IMR-90 (cell line): ENCODE results near the gene LGALS3.

Source experiments
- CEBPB ChIP-seq: IDR thresholded peaks from 2 replicates; pipeline ENCODE4 v1.6.1; 2012; ENCODE audit warnings: low read depth, low read length, improper control_type of control experiment
- CTCF ChIP-seq: conservative IDR thresholded peaks from 2 replicates; pipeline ENCODE4 v1.5.1; 2012; ENCODE audit warnings: mild to moderate bottlenecking, low read depth, low read length, improper control_type of control experiment
- ELK1 ChIP-seq: fragments of 150-350 bp; IDR thresholded peaks from 2 replicates; pipeline ENCODE4 v1.6.1; 2016; ENCODE audit warnings: low read depth, mild to moderate bottlenecking, low read length, moderate library complexity, borderline replicate concordance
- MAFK ChIP-seq: IDR thresholded peaks from 2 replicates; pipeline ENCODE4 v1.6.1; 2012; ENCODE audit warnings: low read depth, low read length, improper control_type of control experiment
- MAZ ChIP-seq: IDR thresholded peaks from 2 replicates; pipeline ENCODE4 v1.6.1; 2012; ENCODE audit warnings: low read depth, mild to moderate bottlenecking, low read length, improper control_type of control experiment, moderate library complexity, borderline replicate concordance
- POLR2A ChIP-seq: IDR thresholded peaks from 2 replicates; pipeline ENCODE4 v1.6.1; 2012; ENCODE audit warnings: mild to moderate bottlenecking, low read depth, low read length
- SMC3 ChIP-seq: fragments of 150-350 bp; IDR thresholded peaks from 2 replicates; pipeline ENCODE4 v1.6.1; 2016; ENCODE audit warnings: low read depth, mild to moderate bottlenecking, antibody characterized with exemption, low read length, moderate library complexity

- TF ChIP-seq CTCF (no peak), POLR2A (no peak), ELK1 (no peak), SMC3 (no peak), CEBPB (no peak), MAZ (no peak), MAFK (no peak)
These were observed 22.5 kb downstream of the LGALS3 start for GRCh38 chr14:55151601-55152000.
